SW480 (cell line): ENCODE data around the gene RTL1.

Experiments used
- DNase-seq: peaks from one replicate; pipeline ENCODE4 v3.0.0-alpha.2; 2016; ENCODE audit warnings: low spot score

RTL1 gene

DNA sequence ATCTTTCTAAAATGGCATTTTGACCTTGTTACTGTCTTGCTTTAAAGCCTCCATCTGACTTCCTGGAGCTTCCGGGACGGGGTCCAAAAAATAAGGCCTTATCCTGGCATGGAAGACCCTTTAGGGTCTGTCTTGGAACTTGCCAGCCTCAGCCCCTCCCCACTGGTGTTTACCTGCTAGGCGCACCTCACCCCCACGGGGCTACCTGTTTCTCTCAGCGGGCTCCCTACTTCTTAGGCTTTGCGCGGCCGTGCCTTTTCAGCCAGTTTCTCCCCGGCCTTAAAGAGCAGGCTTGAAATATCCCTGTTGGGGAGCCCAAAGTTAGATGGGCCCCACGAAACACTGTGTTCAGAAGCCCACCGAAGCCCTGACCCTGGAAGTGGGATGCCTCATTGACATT is 5.1 kb downstream of the RTL1 start:
- no peak for DNase-seq

DNA sequence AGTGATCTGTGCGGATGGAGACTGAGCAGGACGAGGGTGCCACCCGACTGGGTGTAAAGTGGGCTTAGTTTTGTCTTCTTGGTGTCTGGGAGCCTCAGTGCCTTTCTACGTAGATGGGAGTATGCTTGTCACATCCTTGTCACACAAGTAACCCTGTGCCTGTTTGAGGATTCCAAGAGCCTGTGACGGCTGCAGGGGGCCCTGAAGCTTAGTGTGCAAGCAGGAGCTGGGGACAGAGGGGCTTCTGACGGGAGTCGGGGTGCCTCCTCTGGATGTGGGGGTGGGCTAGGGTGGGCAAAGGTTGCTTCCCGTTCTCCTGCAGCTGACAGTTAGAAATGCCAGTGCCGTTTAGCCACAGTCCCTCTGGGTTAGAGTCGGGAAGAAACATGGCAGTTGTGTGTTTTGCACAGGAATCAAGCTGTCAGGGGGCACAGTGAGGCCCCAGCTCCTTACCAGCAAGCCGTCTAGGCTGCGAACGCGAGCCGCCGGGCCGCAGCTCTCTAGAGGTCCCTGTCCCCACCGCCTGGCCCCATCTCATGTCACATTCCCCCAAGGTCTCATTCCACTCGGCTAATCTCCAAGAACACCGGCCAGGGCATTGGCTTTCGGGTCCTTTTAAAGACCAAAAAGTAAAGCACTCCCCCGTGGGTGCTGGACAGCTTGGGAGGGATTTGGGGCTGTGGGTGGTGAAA is 7.0 kb downstream of the RTL1 start:
- DNase-seq: no peak

DNA sequence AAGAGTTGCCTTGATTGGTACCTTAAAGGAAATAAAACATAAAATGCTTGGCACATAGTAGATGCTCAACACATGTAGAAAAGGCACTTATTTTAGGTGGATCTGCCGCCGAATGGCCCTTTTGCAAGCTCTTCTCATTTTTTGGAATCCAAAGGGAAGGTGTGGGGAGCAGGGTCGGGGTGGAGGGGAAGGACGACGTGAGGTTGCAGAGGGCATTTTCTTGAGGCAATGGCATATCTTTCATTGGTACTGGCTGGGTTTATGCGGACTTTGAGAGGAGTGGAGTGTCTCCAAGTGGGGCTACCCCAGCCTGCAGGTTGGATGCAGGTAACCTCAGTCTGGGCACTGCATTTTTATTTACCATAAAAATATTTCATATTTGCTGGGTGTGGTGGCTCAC is 8.1 kb downstream of the RTL1 start:
- no peak for DNase-seq

DNA sequence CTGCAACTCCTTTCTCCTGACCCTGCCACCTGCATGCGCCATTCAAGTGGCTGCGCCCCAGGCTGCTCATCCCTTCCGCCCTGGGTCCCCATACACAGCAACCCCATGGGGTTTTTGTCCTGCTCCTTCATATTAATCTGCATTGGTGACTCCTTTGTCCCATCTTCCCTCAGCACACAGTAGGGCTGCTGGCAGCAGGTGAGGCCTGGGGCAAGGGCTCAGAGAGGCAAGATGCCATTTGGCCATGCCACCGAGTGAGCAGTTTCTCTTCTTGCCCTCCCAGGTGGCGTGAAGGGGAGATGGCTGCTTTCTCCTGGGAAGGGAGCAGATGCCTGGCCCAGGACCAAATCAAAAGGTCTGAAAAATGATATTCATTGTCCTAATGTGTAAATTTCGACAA is 9.1 kb downstream of the RTL1 start:
- DNase-seq: no peak

DNA sequence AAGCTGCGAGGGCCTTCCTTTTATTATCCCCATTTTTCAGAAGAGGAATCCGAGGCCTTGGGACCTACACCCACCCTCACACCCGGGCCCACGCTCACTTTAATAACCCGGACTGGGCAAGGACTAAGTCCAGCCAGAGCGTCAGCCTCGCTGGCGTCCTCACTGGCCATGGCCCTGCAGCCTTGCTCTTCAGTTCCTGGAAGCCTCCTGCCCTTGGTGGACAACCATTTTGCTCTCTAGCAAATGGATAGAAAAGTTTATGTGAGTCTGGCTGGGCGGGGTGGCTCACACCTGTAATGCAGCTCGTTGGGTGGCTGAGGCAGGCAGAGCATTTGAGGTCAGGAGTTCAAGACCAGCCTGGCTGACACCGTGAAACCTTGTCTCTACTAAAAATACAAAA is 9.8 kb downstream of the RTL1 start:
- no peak for DNase-seq

DNA sequence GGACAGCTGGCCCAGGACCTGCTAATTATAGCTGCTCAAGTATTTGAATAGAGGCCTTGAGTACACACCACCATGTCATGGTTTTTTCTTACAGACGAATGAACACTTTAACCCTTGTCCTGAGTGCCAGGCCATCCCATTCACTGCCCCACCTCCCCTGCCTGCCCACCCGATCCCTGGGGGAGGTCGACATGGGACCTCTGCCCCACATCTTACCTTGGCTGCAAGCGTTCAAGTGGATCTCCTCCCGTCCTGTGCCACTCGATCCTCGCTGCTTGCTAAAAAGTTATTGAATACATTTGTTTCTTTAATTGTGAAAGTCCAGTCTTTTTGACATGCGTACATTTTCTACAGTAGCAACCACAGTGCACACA is 10.3 kb downstream of the RTL1 start:
- DNase-seq: no peak

DNA sequence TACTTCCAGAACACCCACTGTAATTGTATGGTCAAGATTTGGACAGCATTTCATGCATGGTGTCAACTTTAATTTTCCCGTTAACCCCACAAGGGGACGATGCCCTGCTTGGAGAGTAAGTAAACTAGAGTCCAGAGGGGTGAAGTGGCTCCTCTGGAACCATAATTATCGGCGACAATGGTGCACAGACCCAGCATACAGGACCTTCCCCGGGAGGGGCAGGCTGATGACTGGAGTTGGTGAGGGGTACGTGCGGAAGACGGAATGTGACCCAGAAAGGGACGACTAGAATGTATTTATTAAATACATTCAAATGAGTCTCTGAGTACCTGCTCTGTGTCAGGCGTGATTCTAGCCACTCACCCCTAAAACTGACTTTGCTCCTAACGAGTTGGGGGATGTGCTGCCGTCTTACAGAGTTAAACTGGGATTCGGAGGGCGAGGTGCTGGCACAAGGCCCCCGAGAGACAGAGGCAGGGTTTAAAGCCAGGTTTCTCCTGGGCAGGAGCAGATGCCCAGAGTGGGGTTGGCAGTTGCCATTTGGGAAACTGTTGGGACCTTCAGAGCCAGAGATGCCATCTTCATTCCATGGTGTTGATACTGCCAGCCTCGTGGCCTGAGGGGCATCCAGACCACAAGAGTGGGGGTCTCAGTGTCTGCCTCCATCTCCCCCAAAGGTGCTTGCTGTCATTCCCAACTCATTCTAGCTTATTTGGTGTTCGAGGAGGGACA is 10.9 kb downstream of the RTL1 start:
- no peak for DNase-seq

DNA sequence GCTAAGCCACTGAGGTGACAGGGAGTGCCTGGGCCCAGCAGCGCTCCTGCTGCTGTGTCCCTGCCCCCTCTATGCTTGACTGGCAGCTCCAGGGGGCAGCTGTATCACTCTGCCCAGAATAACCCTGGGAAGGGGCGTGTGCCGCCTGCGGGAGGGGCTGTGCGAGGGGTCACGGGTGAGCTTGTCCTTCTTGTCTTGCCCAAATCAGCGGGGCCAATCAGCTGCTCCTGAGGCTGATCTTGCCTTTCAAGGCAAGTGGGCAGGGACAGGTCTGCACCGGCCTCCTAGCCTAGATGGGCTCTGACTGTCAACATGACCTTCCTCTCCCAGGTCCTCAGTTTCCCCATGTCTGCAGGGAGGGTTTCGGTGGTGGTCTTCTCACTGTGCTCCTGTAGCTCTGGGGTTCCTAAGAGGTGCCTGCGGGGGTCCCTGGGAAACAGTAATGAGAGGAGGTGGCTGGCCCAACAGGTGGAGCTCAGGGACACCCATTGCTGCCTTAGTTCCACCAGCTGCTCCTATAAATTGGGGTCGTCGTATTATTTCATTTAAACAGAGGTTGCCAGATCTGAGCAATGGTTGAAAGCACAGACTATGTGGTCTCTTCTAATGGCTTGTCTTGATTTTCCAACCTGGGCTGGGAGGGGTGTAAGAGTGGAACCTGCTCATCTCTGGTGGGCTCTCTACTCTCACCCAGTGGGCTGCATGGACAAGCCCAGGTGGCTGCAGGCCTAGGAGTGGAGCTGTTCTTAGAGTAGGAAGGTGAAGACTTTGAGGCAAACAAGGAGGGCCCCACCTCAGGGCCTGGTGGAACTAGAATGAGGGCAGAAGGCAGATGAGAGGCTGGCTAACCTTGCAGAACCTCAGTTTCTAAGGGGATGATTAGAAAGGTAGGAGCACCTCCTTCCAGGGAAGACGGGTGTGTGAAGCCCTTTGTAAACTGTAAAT is 11.7 kb downstream of the RTL1 start:
- DNase-seq: no peak

DNA sequence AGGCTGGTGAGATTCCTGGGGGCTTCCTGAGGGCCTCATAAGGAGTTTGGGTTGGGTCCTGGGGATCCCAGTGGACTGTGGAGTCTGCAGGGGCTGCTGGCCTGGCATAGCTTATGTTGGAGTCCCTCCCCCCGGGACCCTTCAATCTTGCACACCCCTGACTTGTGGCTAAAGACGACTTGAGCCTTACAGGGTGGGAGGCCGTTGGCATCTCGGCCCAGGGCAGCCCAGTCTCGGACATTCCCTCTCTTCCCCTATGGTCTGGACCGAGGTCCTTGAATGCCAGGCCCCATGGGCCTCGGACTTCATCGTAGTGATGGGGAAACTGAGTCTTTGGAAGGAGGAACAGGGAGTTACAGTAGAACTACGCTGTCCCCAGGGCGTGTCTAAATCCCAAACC is 12.5 kb downstream of the RTL1 start:
- no peak for DNase-seq

DNA sequence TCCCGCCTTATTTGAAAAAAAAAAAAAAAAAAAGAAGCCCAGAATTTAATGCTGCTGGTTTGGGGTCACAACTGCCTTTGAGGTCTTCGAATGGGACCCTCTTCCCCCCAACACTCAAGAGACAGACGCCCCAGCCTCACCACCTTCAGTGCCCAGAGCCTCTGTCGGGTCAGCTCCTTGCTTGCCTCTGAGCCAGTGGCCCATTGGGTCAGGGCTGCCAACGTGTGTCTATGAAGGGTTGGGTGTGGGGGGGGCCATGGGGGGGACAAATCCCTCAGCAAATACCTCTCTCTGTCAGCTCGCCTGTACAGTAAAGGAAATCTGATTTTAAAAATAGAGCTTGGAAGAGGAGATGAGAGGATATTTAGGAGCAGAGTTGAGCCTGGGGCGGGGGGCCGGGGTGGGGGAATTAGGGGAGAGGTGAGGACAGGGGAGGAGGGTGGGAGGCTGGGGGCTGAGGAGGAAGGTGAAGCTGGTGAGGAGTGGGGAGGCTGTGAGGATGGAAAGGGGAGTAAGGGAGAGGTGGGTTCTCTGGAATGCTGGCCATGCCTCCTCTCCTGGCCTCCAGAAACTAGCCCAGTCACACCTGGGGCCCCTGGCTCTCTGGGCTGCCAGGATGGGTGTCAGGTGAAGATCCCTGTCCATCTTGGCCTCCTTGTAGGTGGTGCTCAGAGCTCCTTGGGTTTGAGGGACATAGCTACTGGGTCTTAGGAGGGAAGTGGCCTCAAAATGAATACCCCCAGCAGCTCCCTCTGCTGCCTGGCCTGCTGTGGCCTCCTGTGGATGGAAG is 13.3 kb downstream of the RTL1 start:
- no peak for DNase-seq

DNA sequence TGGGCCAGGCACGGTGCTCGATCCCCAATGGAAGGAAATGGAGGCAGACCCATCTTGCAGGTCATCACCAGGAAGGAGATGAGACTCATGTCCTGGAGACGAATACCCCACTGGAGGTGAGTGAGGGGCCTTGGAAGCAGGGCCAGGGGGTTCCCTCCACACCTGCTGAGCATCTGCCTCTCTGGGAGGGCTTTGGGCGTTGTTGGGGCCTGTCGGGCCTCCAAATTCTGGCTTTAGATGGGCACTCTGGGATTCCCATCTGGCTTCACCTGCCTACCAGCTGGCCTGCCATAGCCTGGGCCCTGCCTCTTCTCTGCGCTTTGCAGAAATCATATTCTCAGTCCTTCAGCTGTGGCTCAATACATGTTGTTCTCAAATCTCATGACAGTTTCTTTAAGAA is 13.9 kb downstream of the RTL1 start:
- DNase-seq: no peak

DNA sequence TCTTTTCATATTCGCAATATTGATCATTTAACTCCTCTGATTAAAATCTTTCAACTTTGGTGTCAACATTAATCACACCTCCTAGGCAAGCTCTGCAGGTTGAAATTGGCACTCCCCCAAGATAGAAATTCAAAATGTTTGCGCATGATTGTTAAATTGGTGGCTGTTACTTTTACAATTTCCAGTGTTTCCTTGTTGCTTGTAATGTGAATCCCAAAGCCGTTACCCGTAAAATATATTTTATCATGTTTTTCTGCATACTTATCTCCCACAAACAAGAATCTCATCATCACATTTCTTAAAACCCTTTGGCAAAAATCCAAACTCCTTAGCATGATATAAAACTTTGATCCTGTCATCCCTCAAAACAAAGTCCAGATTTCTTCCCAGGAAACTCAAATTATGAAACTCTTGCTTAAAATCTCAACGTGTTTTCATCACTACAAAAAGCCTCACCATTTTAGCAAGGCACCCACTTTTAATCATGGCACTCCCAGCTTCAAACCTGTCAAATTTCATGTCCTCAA is 14.7 kb downstream of the RTL1 start:
- DNase-seq: no peak

DNA sequence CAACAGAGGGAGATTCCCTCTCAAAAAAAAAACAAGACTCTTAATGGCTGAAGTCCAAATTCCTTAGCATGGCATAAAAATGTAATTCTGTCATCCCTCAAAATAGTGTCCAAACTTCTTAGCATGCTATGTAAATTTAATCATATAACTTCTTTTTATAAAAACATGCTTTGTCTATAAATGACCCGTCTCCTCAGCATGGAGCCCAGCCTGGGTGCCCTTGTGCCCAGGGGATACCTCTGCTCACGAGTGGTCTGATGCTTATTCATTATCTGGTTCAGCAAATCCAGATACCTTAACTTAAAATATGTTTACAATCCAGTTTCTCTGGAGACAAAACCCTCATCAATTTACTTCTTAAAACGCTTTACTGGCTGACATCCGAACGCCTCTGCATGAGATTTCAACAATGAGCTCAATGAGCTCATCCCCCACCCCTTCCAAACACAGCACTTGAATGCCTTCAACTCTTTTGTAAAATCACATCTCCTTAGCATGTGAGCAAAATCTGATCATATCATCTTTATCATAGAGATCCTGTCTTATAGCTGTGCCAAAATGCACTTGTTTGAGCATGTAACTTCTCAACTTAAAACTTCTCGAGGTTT is 15.7 kb downstream of the RTL1 start:
- no peak for DNase-seq

DNA sequence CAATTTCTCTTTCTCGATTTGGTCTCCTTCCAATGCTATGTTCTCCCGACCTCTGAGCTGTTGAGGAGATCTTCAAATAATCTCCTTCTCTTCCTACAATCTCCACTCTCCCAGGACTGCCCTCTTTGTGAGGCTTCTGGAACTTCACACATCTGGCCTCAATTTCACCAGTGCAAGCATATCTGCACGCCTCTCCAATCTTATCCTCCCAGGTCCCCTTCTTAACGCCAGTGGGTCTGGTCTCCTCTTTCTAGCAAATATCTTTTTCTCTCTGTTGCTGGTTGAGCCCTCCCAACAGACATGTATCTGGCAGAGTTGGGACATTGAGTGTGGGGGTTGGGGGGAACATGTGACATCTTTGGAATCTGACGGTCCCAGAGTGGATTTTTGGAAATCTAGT is 17.9 kb downstream of the RTL1 start:
- DNase-seq: no peak

DNA sequence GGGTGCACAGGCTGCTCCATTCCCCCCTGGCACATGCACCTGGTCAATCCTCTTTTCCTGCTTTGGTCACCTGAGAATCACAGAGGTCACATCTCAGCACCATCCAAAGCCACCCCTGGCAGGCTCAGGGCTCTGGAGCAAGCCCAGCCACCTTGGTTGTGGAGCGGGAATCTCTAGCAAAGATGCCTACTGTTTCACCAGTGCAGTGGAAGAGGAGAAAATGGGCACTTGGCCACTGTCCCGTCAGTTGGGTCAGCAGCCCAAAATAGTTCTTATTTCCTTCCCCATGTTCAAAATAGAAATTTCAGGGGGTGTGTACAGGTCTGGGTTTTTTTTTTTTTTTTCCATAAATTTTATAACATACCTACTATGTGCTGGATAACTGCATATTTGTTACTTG is 18.3 kb downstream of the RTL1 start:
- DNase-seq: no peak

DNA sequence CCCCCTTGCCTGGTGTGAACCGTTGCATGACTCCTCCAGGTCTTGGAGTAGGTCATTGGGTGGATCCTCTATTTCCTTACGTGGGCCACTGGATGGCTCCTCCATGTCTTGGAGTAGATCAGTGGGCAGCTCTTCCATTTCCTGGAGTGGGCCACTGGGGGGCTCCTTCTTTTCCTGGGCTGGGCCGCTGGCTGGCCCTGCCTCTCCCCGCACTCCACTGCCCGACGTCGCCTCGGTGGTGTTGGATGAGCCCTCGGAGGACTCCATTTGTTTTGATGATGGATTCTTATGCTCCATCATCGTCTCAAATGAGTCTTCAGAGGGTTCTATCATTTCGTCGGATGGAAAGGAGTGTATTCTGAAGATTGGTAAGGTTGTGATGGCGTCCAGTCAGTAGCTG is 19.1 kb downstream of the RTL1 start:
- DNase-seq: no peak

DNA sequence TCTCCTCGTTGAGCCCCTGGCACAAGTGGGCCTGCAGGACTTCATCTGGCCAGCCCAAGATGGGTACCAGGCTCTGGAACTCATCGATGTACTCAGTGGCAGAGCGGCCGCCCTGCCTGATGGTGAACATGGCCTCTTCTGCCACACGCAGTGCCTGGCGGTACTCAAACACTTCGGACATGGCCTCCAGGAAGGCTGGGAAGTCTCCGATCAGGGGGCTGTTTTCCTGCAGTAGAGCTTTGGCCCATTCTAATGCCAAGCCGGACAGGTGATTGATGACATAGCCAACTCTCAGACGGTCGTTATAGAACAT is 19.8 kb downstream of the RTL1 start:
- no peak for DNase-seq

DNA sequence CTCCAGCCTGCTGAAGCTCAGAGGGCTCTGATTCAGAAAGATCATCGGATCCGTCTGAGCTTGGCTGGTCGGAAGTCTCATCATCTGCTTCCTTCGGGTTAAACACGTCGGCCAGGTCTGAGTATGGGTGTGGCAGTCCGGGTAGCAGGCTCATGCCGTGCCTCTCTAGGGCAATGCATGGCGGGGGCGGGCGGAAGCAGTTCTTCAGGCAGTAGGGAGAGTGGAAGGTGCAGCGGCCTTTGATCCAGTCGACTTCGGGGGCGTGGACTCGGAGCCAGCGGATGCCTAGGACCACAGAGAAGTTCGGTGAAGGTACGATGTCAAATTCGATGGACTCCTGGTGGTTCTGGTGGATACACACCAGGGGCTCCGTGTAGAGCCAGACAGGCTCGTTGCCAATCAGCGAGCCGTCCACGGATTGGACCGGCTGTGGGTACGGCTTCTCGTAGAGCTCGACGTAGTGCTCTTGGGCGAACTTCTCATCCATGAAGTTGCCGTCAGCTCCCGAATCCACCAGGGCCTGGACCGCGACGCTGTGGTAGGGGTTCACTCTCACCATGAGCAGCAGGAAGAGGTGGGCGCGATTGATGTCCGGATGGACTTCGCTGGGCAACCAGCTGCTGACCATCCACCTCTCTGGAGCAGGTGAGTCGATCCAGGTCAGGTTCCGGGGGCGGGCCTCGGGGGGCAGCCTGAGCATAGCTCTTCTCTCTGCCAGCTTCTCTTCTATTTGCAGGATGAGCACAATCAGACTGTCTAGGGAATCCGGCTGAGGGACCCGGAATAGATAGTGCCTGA is 20.3 kb downstream of the RTL1 start:
- no peak for DNase-seq

DNA sequence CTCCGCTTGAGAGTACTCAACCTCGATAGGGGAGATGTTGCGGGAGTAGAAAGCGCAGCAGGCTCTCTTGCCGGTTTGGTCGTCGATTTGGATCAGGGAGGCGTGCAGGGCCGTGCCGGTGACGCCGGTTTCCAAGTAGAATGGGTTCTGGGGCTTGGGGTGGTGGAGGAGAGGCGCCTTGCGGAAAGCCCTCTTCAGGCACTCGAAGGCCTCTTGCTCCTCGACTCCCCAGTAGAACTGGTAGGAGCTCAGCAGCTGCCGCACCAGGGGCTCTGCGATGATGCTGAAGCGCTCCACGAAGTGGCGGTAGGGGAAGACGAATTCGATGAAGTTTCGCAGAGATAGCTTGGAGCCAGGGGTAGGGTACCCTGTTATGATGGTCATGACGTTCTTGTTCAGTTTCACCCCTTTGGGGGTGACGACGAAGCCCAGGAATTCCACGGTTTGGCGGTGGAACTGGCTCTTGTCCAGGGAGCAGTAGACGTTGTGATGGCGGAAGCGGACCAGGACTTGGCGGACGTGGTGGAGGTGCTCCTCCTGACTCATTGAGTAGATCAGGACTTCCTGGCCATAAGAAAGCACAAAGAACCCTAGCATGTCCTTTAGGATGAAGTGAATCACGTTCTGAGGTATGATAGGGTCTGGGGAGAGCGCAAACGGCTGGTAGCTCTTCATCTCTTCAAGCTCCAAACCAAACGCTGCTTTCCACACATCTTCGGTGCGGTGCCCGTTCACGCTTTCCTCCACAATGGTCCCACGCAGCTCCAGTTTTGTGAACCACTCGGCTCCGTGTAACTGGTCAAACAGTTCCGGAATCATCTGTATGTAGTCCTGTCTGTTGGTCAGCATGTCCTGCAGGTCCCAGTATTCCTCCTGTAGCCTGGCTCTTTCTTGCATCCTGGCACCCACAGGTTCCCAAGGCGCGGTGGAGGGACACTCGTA is 21.2 kb downstream of the RTL1 start:
- no peak for DNase-seq
